Gastrocnemius medialis (tissue), 4 donors: ENCODE measurements around the gene C11orf24.

Source experiments
- CTCF ChIP-seq, 5 experiments: fragments of 450-650 bp in 3 of 5; fragments of 200-600 bp in 2 of 5; sonication (generic) in 2 of 5; IDR thresholded peaks in 4 of 5; conservative IDR thresholded peaks in 1 of 5; 1 replicate in 4 of 5; 2 replicates in 1 of 5; pipeline ENCODE4 v1.5.1; 2016 to 2019; ENCODE audit warnings: antibody characterized with exemption in 5 of 5, mild to moderate bottlenecking in 3 of 5, moderate library complexity in 3 of 5
- POLR2A ChIP-seq, 2 donors: fragments of 450-650 bp; IDR thresholded peaks; one replicate each; pipeline ENCODE4 v1.6.1; 2017; ENCODE audit warnings: antibody characterized with exemption in 2 of 2, mild to moderate bottlenecking in 2 of 2, moderate library complexity in 2 of 2

GRCh38 chr11:68212421-68213134 is 59.2 kb downstream of the C11orf24 start:
- TF ChIP-seq CTCF (IDR thresholded peaks at IDR 0.05 in 4 of 5, conservative IDR thresholded peaks at IDR 0.05 in 1 of 5) (peak in 4 of 5 experiments; percentile 12 to 57 (median 38)), POLR2A (IDR thresholded peaks at IDR 0.05) (peak; percentile 43)
